B cell (primary cell): ENCODE results near the gene MOGAT2.

ENCODE experiments used
- CTCF ChIP-seq: fragments of 200-600 bp; IDR thresholded peaks from one replicate; pipeline ENCODE4 v1.8.0; 2022; ENCODE audit warnings: antibody characterized with exemption, mild to moderate bottlenecking
- EZH2 ChIP-seq: IDR thresholded peaks from 2 replicates; pipeline ENCODE4 v1.6.1; 2012; ENCODE audit warnings: borderline replicate concordance, low read depth, mild to moderate bottlenecking, moderate library complexity, low read length; ENCODE audit not compliant: insufficient read depth, poor library complexity, severe bottlenecking

GRCh38 chr11:75679566-75679965 is 38.1 kb upstream of the MOGAT2 start:
- TF ChIP-seq CTCF (no peak), EZH2 (no peak)
